H9 (cell line): Measurements from ENCODE around the gene SLC35F3. TPM values are rescaled to one million over a fixed set of nuclear protein-coding genes. Genes with fewer than 3 reads are reported as not detected.

Experiments
- DNase-seq: peaks from one replicate; pipeline ENCODE4 v3.0.0-alpha.2; 2017
- H2AFZ ChIP-seq: one replicate; pipeline ENCODE4 v1.6.1; 2013; ENCODE audit warnings: mild to moderate bottlenecking, low read length, control low read depth, moderate library complexity
- H2AK5ac ChIP-seq: 2 replicates; pipeline ENCODE4 v1.6.1; 2013; ENCODE audit warnings: low read length, control low read depth, mixed read lengths; ENCODE audit not compliant: insufficient read length
- H2BK120ac ChIP-seq: one replicate; pipeline ENCODE4 v1.6.1; 2013; ENCODE audit warnings: low read depth, mild to moderate bottlenecking, low read length, control low read depth, inconsistent platforms; ENCODE audit not compliant: poor library complexity, severe bottlenecking
- H2BK12ac ChIP-seq: 2 replicates; pipeline ENCODE4 v1.6.1; 2013; ENCODE audit warnings: low read length, control low read depth, mixed read lengths, low read depth; ENCODE audit not compliant: insufficient read length
- H2BK15ac ChIP-seq: 2 replicates; pipeline ENCODE4 v1.6.1; 2013; ENCODE audit warnings: low read depth, low read length, control low read depth
- H2BK20ac ChIP-seq: one replicate; pipeline ENCODE4 v1.6.1; 2013; ENCODE audit warnings: low read depth, mild to moderate bottlenecking, low read length, control low read depth, inconsistent platforms; ENCODE audit not compliant: poor library complexity, severe bottlenecking
- H2BK5ac ChIP-seq: 2 replicates; pipeline ENCODE4 v1.6.1; 2013; ENCODE audit warnings: low read length, control low read depth, mixed read lengths; ENCODE audit not compliant: insufficient read length
- H3K14ac ChIP-seq: 2 replicates; pipeline ENCODE4 v1.6.1; 2013; ENCODE audit warnings: low read length, control low read depth; ENCODE audit not compliant: insufficient read depth
- H3K18ac ChIP-seq: 2 replicates; pipeline ENCODE4 v1.6.1; 2013; ENCODE audit warnings: low read depth, mild to moderate bottlenecking, mixed read lengths, low read length, control low read depth; ENCODE audit not compliant: insufficient read length
- H3K23ac ChIP-seq: 2 replicates; pipeline ENCODE4 v1.6.1; 2013; ENCODE audit warnings: low read length, control low read depth, mixed read lengths, low read depth; ENCODE audit not compliant: insufficient read length
- H3K23me2 ChIP-seq: 2 replicates; pipeline ENCODE4 v1.6.1; 2013; ENCODE audit warnings: low read depth, mild to moderate bottlenecking, mixed read lengths, low read length, control low read depth; ENCODE audit not compliant: insufficient read length, poor library complexity, severe bottlenecking
- H3K27ac ChIP-seq: 2 replicates; pipeline ENCODE4 v1.5.1; 2013; ENCODE audit warnings: low read length, control low read depth, mixed read lengths, low read depth; ENCODE audit not compliant: insufficient read length
- H3K27me3 ChIP-seq: 2 replicates; pipeline ENCODE4 v1.6.1; 2013; ENCODE audit warnings: low read length, control low read depth, inconsistent platforms; ENCODE audit not compliant: insufficient read depth
- H3K4ac ChIP-seq: 2 replicates; pipeline ENCODE4 v1.6.1; 2013; ENCODE audit warnings: low read depth, mild to moderate bottlenecking, control low read depth, inconsistent platforms, low read length, moderate library complexity
- H3K4me1 ChIP-seq: 2 replicates; pipeline ENCODE4 v1.6.1; 2013; ENCODE audit warnings: low read length, control low read depth, inconsistent platforms; ENCODE audit not compliant: insufficient read depth
- H3K4me2 ChIP-seq: 2 replicates; pipeline ENCODE4 v1.6.1; 2013; ENCODE audit warnings: low read length, control low read depth, mixed read lengths; ENCODE audit not compliant: insufficient read length, insufficient read depth
- H3K56ac ChIP-seq: 2 replicates; pipeline ENCODE4 v1.6.1; 2013; ENCODE audit warnings: low read depth, mild to moderate bottlenecking, mixed read lengths, low read length, control low read depth; ENCODE audit not compliant: insufficient read length
- H3K79me1 ChIP-seq: 2 replicates; pipeline ENCODE4 v1.6.1; 2013; ENCODE audit warnings: low read depth, mild to moderate bottlenecking, moderate library complexity, low read length, control low read depth, inconsistent platforms; ENCODE audit not compliant: insufficient read depth, poor library complexity, severe bottlenecking
- H3K79me2 ChIP-seq: 2 replicates; pipeline ENCODE4 v1.6.1; 2013; ENCODE audit warnings: low read length, control low read depth, inconsistent platforms; ENCODE audit not compliant: insufficient read depth
- H3K9ac ChIP-seq: 2 replicates; pipeline ENCODE4 v1.6.1; 2013; ENCODE audit warnings: low read length, control low read depth, mixed read lengths; ENCODE audit not compliant: insufficient read length; ENCODE audit errors: extremely low read depth
- H3K9me3 ChIP-seq: one replicate; pipeline ENCODE4 v1.6.1; 2013; ENCODE audit warnings: low read depth, low read length, inconsistent platforms; ENCODE audit not compliant: control insufficient read depth
- H3T11ph ChIP-seq: one replicate; pipeline ENCODE4 v1.6.1; 2013; ENCODE audit warnings: mild to moderate bottlenecking, low read length, control low read depth, inconsistent platforms
- H4K20me1 ChIP-seq: one replicate; pipeline ENCODE4 v1.6.1; 2013; ENCODE audit not compliant: control insufficient read depth, insufficient read length, insufficient read depth
- H4K5ac ChIP-seq: 2 replicates; pipeline ENCODE4 v1.6.1; 2013; ENCODE audit warnings: low read depth, mild to moderate bottlenecking, mixed read lengths, low read length, control low read depth; ENCODE audit not compliant: insufficient read length
- H4K8ac ChIP-seq: replicated peaks from 2 replicates; pipeline ENCODE4 v1.6.1; 2013; ENCODE audit warnings: low read length, control low read depth, mixed read lengths, low read depth; ENCODE audit not compliant: insufficient read length
- H4K91ac ChIP-seq: 2 replicates; pipeline ENCODE4 v1.6.1; 2013; ENCODE audit warnings: low read depth, mild to moderate bottlenecking, moderate library complexity, mixed read lengths, low read length, control low read depth; ENCODE audit not compliant: insufficient read length
- H3K27ac Mint-ChIP-seq, 3 experiments: 2 replicates in 2 of 3; 3 replicates in 1 of 3; pipeline ENCODE4 v1.8.0; 2020 to 2021; ENCODE audit warnings: mixed read lengths in 3 of 3, mild to moderate bottlenecking in 1 of 3, moderate library complexity in 1 of 3
- H3K27me3 Mint-ChIP-seq: 2 replicates; pipeline ENCODE4 v1.8.0; 2021; ENCODE audit warnings: low read depth, mild to moderate bottlenecking, moderate library complexity, mixed read lengths
- H3K36me3 Mint-ChIP-seq, 3 experiments: 2 replicates in 2 of 3; 3 replicates in 1 of 3; pipeline ENCODE4 v1.8.0; 2020 to 2021; ENCODE audit warnings: low read depth in 3 of 3, mixed read lengths in 3 of 3; ENCODE audit not compliant: insufficient read depth in 1 of 3
- H3K4me1 Mint-ChIP-seq, 2 experiments: 2 replicates each; pipeline ENCODE4 v1.8.0; 2020; ENCODE audit warnings: mixed read lengths in 2 of 2
- H3K4me3 Mint-ChIP-seq, 2 experiments: 2 replicates in 1 of 2; 3 replicates in 1 of 2; pipeline ENCODE4 v1.8.0; 2020 to 2021; ENCODE audit warnings: mild to moderate bottlenecking in 2 of 2, mixed read lengths in 2 of 2, moderate library complexity in 1 of 2
- H3K9me3 Mint-ChIP-seq, 2 experiments: 2 replicates in 1 of 2; 3 replicates in 1 of 2; pipeline ENCODE4 v1.8.0; 2020; ENCODE audit warnings: mild to moderate bottlenecking in 2 of 2, mixed read lengths in 2 of 2, moderate library complexity in 1 of 2
- CTCF ChIP-seq: fragments of 200-600 bp; sonication (generic); conservative IDR thresholded peaks from 3 replicates; pipeline ENCODE4 v1.8.0; 2021; ENCODE audit warnings: antibody characterized with exemption, mild to moderate bottlenecking
- WGBS: extraction: QIAGEN DNeasy Blood & Tissue Kit; methylation state at CpG from one replicate; pipeline ENCODE4 v1.1.7; 2013; ENCODE audit warnings: missing lambda C conversion rate, low lambda C conversion rate, mixed read lengths; ENCODE audit not compliant: insufficient read length; ENCODE audit errors: extremely low coverage; 5-methylcytosine and 5-hydroxymethylcytosine counted together
- total RNA-seq: library from RNA; stranded (reverse); gene quantifications from 2 replicates; pipeline ENCODE4 v1.2.1, GENCODE V29; 2021

Gene SLC35F3
- total RNA-seq, 1 experiment from 2014 or later: 0.81 TPM

GRCh38 chr1:234134878-234135277 is 230.4 kb downstream of the SLC35F3 start:
- H3T11ph ChIP-seq: no peak overlapping the region
- H2BK12ac ChIP-seq: no peak overlapping the region
- H2BK20ac ChIP-seq: no peak overlapping the region
- no CpG with 5 or more reads among the region's 5 CpGs for WGBS
- H2AFZ ChIP-seq: no peak overlapping the region
- no peaks in the 10 kb centered on the region for H3K36me3 Mint-ChIP-seq
- no peak overlapping the region for H3K27ac ChIP-seq
- no peak overlapping the region for H4K8ac ChIP-seq
- H3K56ac ChIP-seq: no peak overlapping the region
- no peak overlapping the region for H3K9ac ChIP-seq
- DNase-seq: no peak
- H3K27me3 Mint-ChIP-seq: peaks cover 10% of the 10 kb centered on the region
- H3K23ac ChIP-seq: no peak overlapping the region
- H2AK5ac ChIP-seq: no peak overlapping the region
- H3K4me1 ChIP-seq: no peaks in the 10 kb centered on the region
- no peaks in the 10 kb centered on the region for H4K20me1 ChIP-seq
- no peak overlapping the region for H3K4ac ChIP-seq
- H3K4me1 Mint-ChIP-seq: no peaks in the 10 kb centered on the region
- H3K23me2 ChIP-seq: no peaks in the 10 kb centered on the region
- no peak overlapping the region for H3K4me3 Mint-ChIP-seq
- H2BK15ac ChIP-seq: no peak overlapping the region
- no peak overlapping the region for H4K5ac ChIP-seq
- TF ChIP-seq CTCF: no peak
- H4K91ac ChIP-seq: no peak overlapping the region
- H3K14ac ChIP-seq: no peak overlapping the region
- H3K79me1 ChIP-seq: no peaks in the 10 kb centered on the region
- H3K18ac ChIP-seq: no peak overlapping the region
- H3K27ac Mint-ChIP-seq: no peak overlapping the region
- H3K79me2 ChIP-seq: no peaks in the 10 kb centered on the region
- no peaks in the 10 kb centered on the region for H3K9me3 ChIP-seq
- H3K9me3 Mint-ChIP-seq: no peaks in the 10 kb centered on the region
- H3K4me2 ChIP-seq: no peak overlapping the region
- no peak overlapping the region for H2BK5ac ChIP-seq
- H2BK120ac ChIP-seq: no peak overlapping the region
- no peaks in the 10 kb centered on the region for H3K27me3 ChIP-seq
